Natural killer cell (primary cell): ENCODE data around the gene CCDC174. TPM values are rescaled to one million over a fixed set of nuclear protein-coding genes. Genes with fewer than 3 reads are reported as not detected.

Experiments used
- ATAC-seq, 3 donors: fragments of 150-1000 bp in 2 of 3; fragments of 200-7000 bp in 1 of 3; cut with Tn5 transposase; 1 replicate in 1 of 3; 2 replicates in 2 of 3; pipeline ENCODE4 v1.10.0; 2021; ENCODE audit warnings: mild to moderate bottlenecking in 2 of 3, moderate library complexity in 2 of 3
- DNase-seq, 2 donors: peaks; one replicate each; pipeline versions ENCODE4 v3.0.0 to v3.0.0-alpha.2; 2013 to 2021; ENCODE audit warnings: mixed read lengths in 1 of 2
- H3K27ac ChIP-seq: one replicate; pipeline ENCODE4 v1.5.1; 2013; ENCODE audit warnings: mild to moderate bottlenecking, low read length
- H3K27me3 ChIP-seq: one replicate; pipeline ENCODE4 v1.6.1; 2013; ENCODE audit warnings: low read length; ENCODE audit not compliant: control insufficient read depth, insufficient read depth
- H3K36me3 ChIP-seq: one replicate; pipeline ENCODE4 v1.6.1; 2013; ENCODE audit warnings: low read length; ENCODE audit not compliant: control insufficient read depth, insufficient read depth
- H3K4me1 ChIP-seq: one replicate; pipeline ENCODE4 v1.6.1; 2013; ENCODE audit warnings: low read length; ENCODE audit not compliant: control insufficient read depth, insufficient read depth
- H3K4me3 ChIP-seq: one replicate; pipeline ENCODE4 v1.5.1; 2013; ENCODE audit warnings: low read length
- H3K9me3 ChIP-seq: one replicate; pipeline ENCODE4 v1.6.1; 2013; ENCODE audit warnings: low read length; ENCODE audit not compliant: control insufficient read depth, insufficient read depth
- H3K27ac Mint-ChIP-seq, 2 donors: one replicate each; pipeline ENCODE4 v1.8.0; 2022; ENCODE audit warnings: mild to moderate bottlenecking in 2 of 2, mixed read lengths in 2 of 2, moderate library complexity in 1 of 2
- H3K27me3 Mint-ChIP-seq, 2 donors: one replicate each; pipeline ENCODE4 v1.8.0; 2022; ENCODE audit warnings: low read depth in 2 of 2, mixed read lengths in 2 of 2
- H3K36me3 Mint-ChIP-seq: one replicate; pipeline ENCODE4 v1.8.0; 2022; ENCODE audit warnings: mixed read lengths
- H3K4me1 Mint-ChIP-seq, 2 donors: one replicate each; pipeline ENCODE4 v1.8.0; 2022; ENCODE audit warnings: mixed read lengths in 2 of 2
- H3K4me3 Mint-ChIP-seq: one replicate; pipeline ENCODE4 v1.8.0; 2022; ENCODE audit warnings: mild to moderate bottlenecking, moderate library complexity, mixed read lengths
- H3K9me3 Mint-ChIP-seq, 2 donors: one replicate each; pipeline ENCODE4 v1.8.0; 2022; ENCODE audit warnings: mixed read lengths in 2 of 2
- CTCF ChIP-seq: fragments of 200-600 bp; IDR thresholded peaks from one replicate; pipeline ENCODE4 v1.8.0; 2022; ENCODE audit warnings: antibody characterized with exemption
- WGBS: methylation state at CpG from one replicate; pipeline ENCODE4 v1.1.7; 2013; ENCODE audit warnings: missing lambda C conversion rate; ENCODE audit not compliant: insufficient coverage; 5-methylcytosine and 5-hydroxymethylcytosine counted together
- intact Hi-C: fragments of 100-400 bp; cut with micrococcal nuclease; formaldehyde crosslinking; loops from one replicate; pipeline ENCODE4 v1.14.2; 2022
- total RNA-seq, 4 donors: library from RNA; stranded (reverse); fragments of 120-200 nt in 1 of 4; gene quantifications; one replicate each; pipeline versions ENCODE4 v1.2.3 to v1.2.4, GENCODE V29; 2013 to 2022

The CCDC174 gene
- total RNA-seq, 3 donors from 2014 or later (not counting 1 experiment from before 2014, with no cell fraction given): 29.7 to 41.2 (median 31.9) TPM

- Mint-ChIP-seq H3K4me1 (no peaks in the 10 kb centered on the region), H3K36me3 (no peaks in the 10 kb centered on the region), H3K27ac (no peak overlapping the region), H3K9me3 (no peaks in the 10 kb centered on the region), H3K27me3 (peaks cover 0 to 11% of the 10 kb centered on the region in 2 donors), H3K4me3 (no peak overlapping the region)
- DNase-seq: no peak
- H3K4me3 ChIP-seq: no peak overlapping the region
- H3K27me3 ChIP-seq: no peaks in the 10 kb centered on the region
- intact Hi-C loops: no loop called here
- no peak overlapping the region for H3K27ac ChIP-seq
- H3K4me1 ChIP-seq: no peaks in the 10 kb centered on the region
- no peaks in the 10 kb centered on the region for H3K9me3 ChIP-seq
- no peak for TF ChIP-seq CTCF
- ATAC-seq: no peak
- H3K36me3 ChIP-seq: no peaks in the 10 kb centered on the region
- WGBS: 91% methylated on average over 1 of the region's 1 CpG
Measured at GRCh38 chr3:14698601-14699244, 47.2 kb downstream of the CCDC174 start.

GRCh38 chr3:14699643-14700042 lies 48.1 kb downstream of the CCDC174 start:
- 93% methylated on average over 1 of the region's 1 CpG for WGBS
- Histone ChIP-seq H3K27me3 (no peaks in the 10 kb centered on the region), H3K27ac (no peak overlapping the region), H3K36me3 (no peaks in the 10 kb centered on the region), H3K4me3 (no peak overlapping the region), H3K4me1 (no peaks in the 10 kb centered on the region), H3K9me3 (no peaks in the 10 kb centered on the region)
- Mint-ChIP-seq H3K36me3 (no peaks in the 10 kb centered on the region), H3K4me1 (no peaks in the 10 kb centered on the region), H3K4me3 (no peak overlapping the region), H3K27ac (no peak overlapping the region), H3K9me3 (no peaks in the 10 kb centered on the region), H3K27me3 (peaks cover 0 to 8% of the 10 kb centered on the region in 2 donors)
- ATAC-seq (no peak), DNase-seq (no peak)
- no peak for TF ChIP-seq CTCF
- intact Hi-C loops: no loop called here

- no peaks in the 10 kb centered on the region for H3K9me3 Mint-ChIP-seq
- 84% methylated on average over 3 of the region's 3 CpGs for WGBS
- DNase-seq: no peak
- H3K4me3 Mint-ChIP-seq: no peak overlapping the region
- Histone ChIP-seq H3K4me1 (no peaks in the 10 kb centered on the region), H3K27ac (no peak overlapping the region), H3K27me3 (no peaks in the 10 kb centered on the region), H3K4me3 (no peak overlapping the region), H3K9me3 (no peaks in the 10 kb centered on the region), H3K36me3 (no peaks in the 10 kb centered on the region)
- H3K27ac Mint-ChIP-seq: no peak overlapping the region
- H3K4me1 Mint-ChIP-seq: no peaks in the 10 kb centered on the region
- no peak for ATAC-seq
- H3K27me3 Mint-ChIP-seq: peaks cover 0 to 4% of the 10 kb centered on the region in 2 donors
- intact Hi-C loops: no loop called here
- no peak for TF ChIP-seq CTCF
- H3K36me3 Mint-ChIP-seq: no peaks in the 10 kb centered on the region
Measured at GRCh38 chr3:14700891-14701290, 49.3 kb downstream of the CCDC174 start.

- Mint-ChIP-seq H3K4me1 (no peaks in the 10 kb centered on the region), H3K27ac (no peak overlapping the region), H3K4me3 (no peak overlapping the region), H3K36me3 (no peaks in the 10 kb centered on the region), H3K9me3 (no peaks in the 10 kb centered on the region), H3K27me3 (peaks cover 0 to 2% of the 10 kb centered on the region in 2 donors)
- no peak for ATAC-seq
- no peaks in the 10 kb centered on the region for H3K9me3 ChIP-seq
- H3K27me3 ChIP-seq: no peaks in the 10 kb centered on the region
- no peak overlapping the region for H3K4me3 ChIP-seq
- no peak for DNase-seq
- TF ChIP-seq CTCF: no peak
- intact Hi-C loops: no loop called here
- H3K27ac ChIP-seq: no peak overlapping the region
- 96% methylated on average over 4 of the region's 4 CpGs for WGBS
- no peaks in the 10 kb centered on the region for H3K36me3 ChIP-seq
- no peaks in the 10 kb centered on the region for H3K4me1 ChIP-seq
Measured at GRCh38 chr3:14701676-14702075, 50.1 kb downstream of the CCDC174 start.
